HepG2 (cell line): ENCODE measurements around the gene HSPA1L. TPM values are rescaled to one million over a fixed set of nuclear protein-coding genes. Genes with fewer than 3 reads are reported as not detected.

Source experiments
- ARNT2 ChIP-seq: sonication (generic); formaldehyde crosslinking; IDR thresholded peaks from 2 replicates; pipeline ENCODE4 v1.8.0; 2022; ENCODE audit warnings: mild to moderate bottlenecking, low read depth, missing genetic modification reagents, moderate library complexity
- BRF2 ChIP-seq: sonication (generic); formaldehyde crosslinking; IDR thresholded peaks from 2 replicates; pipeline ENCODE4 v1.8.1; 2022; ENCODE audit warnings: mild to moderate bottlenecking, missing genetic modification reagents
- FOXM1 ChIP-seq: sonication (generic); formaldehyde crosslinking; IDR thresholded peaks from 2 replicates; pipeline ENCODE4 v1.5.0; 2020; ENCODE audit warnings: missing genetic modification reagents
- GATAD2A ChIP-seq: IDR thresholded peaks from 2 replicates; pipeline ENCODE4 v1.6.1; 2016
- HHEX ChIP-seq: IDR thresholded peaks from 2 replicates; pipeline ENCODE4 v1.6.1; 2016; ENCODE audit warnings: control low read depth
- HOXA5 ChIP-seq: sonication (generic); formaldehyde crosslinking; IDR thresholded peaks from 2 replicates; pipeline ENCODE4 v1.4.0; 2020; ENCODE audit warnings: missing genetic modification reagents
- KDM4B ChIP-seq: sonication (generic); formaldehyde crosslinking; IDR thresholded peaks from 2 replicates; pipeline ENCODE4 v1.4.0; 2020; ENCODE audit warnings: missing genetic modification reagents
- KLF15 ChIP-seq: sonication (generic); formaldehyde crosslinking; IDR thresholded peaks from 2 replicates; pipeline ENCODE4 v1.8.1; 2023; ENCODE audit warnings: borderline replicate concordance, mild to moderate bottlenecking, inconsistent platforms, missing genetic modification reagents, mixed read lengths
- MIXL1 ChIP-seq: IDR thresholded peaks from 2 replicates; pipeline ENCODE4 v1.6.1; 2016
- PATZ1 ChIP-seq: sonication (generic); formaldehyde crosslinking; IDR thresholded peaks from 2 replicates; pipeline ENCODE4 v1.4.0; 2020; ENCODE audit warnings: missing genetic modification reagents
- SP4 ChIP-seq: sonication (generic); formaldehyde crosslinking; IDR thresholded peaks from 2 replicates; pipeline ENCODE4 v1.8.1; 2023; ENCODE audit warnings: mild to moderate bottlenecking, missing genetic modification reagents
- ZBTB40 ChIP-seq, 2 experiments: fragments of 450-650 bp in 1 of 2; sonication (generic) in 1 of 2; formaldehyde crosslinking in 1 of 2; IDR thresholded peaks; 2 replicates each; pipeline versions ENCODE4 v1.6.1 to v1.8.0; 2016 to 2022; ENCODE audit warnings: antibody characterized with exemption in 1 of 2, mild to moderate bottlenecking in 1 of 2, missing genetic modification reagents in 1 of 2
- ZEB1 ChIP-seq: IDR thresholded peaks from 2 replicates; pipeline ENCODE4 v1.6.1; 2012; ENCODE audit warnings: mild to moderate bottlenecking, low read depth, inconsistent platforms; ENCODE audit not compliant: insufficient replicate concordance
- ZNF136 ChIP-seq: sonication (generic); formaldehyde crosslinking; IDR thresholded peaks from 2 replicates; pipeline ENCODE4 v1.8.1; 2022; ENCODE audit warnings: low read depth, mild to moderate bottlenecking, moderate library complexity, missing genetic modification reagents
- ZNF17 ChIP-seq: sonication (generic); formaldehyde crosslinking; IDR thresholded peaks from 2 replicates; pipeline ENCODE4 v1.5.0; 2020; ENCODE audit warnings: mild to moderate bottlenecking, missing genetic modification reagents
- ZNF30 ChIP-seq: sonication (generic); formaldehyde crosslinking; IDR thresholded peaks from 2 replicates; pipeline ENCODE4 v1.5.0; 2020; ENCODE audit warnings: mild to moderate bottlenecking, missing genetic modification reagents
- ZNF326 ChIP-seq: sonication (generic); formaldehyde crosslinking; IDR thresholded peaks from 2 replicates; pipeline ENCODE4 v1.4.0; 2020; ENCODE audit warnings: missing genetic modification reagents, borderline replicate concordance
- ZNF430 ChIP-seq: sonication (generic); formaldehyde crosslinking; IDR thresholded peaks from 2 replicates; pipeline ENCODE4 v1.9.0; 2021; ENCODE audit warnings: mild to moderate bottlenecking, missing genetic modification reagents
- ZNF556 ChIP-seq: sonication (generic); formaldehyde crosslinking; IDR thresholded peaks from 2 replicates; pipeline ENCODE4 v1.4.0; 2020; ENCODE audit warnings: mild to moderate bottlenecking, missing genetic modification reagents, borderline replicate concordance
- ZNF841 ChIP-seq: sonication (generic); formaldehyde crosslinking; IDR thresholded peaks from 2 replicates; pipeline ENCODE4 v1.8.1; 2023; ENCODE audit warnings: missing genetic modification reagents, borderline replicate concordance
- polyA plus RNA-seq, 8 experiments: library from polyadenylated mRNA; depleted of rRNA in 3 of 8; stranded (reverse) in 7 of 8; unstranded in 1 of 8; fragments of >200 nt; fragmentation: Illumina TruSeq in 4 of 8; extraction: Trizol in 4 of 8; gene quantifications; 2 replicates each; pipeline versions ENCODE4 v1.2.1 to v1.2.3, GENCODE V29; 2011 to 2016; ENCODE audit warnings: low read depth in 4 of 8, missing spikeins in 1 of 8, mixed read lengths in 1 of 8; ENCODE audit not compliant: insufficient read depth in 1 of 8
- total RNA-seq, 5 experiments: library from RNA; depleted of rRNA; stranded (reverse); fragments of >200 nt; fragmentation: Illumina TruSeq; extraction: Trizol; gene quantifications; 2 replicates each; pipeline ENCODE4 v1.2.3, GENCODE V29; 2016; ENCODE audit warnings: low read depth in 1 of 5

Gene HSPA1L
- total and polyA plus RNA-seq, 2 of the 13 experiments (the other 11 are each of a cell fraction or from before 2014, with no cell fraction given): 0.55 to 1.0 TPM

GRCh38 chr6:31814677-31815024, 432 bp downstream of the HSPA1L start (continued):
- TF ChIP-seq HHEX (no peak), ZNF430 (CRISPR knock-in tag) (no peak), ZNF30 (CRISPR knock-in tag) (no peak), ZNF17 (CRISPR knock-in tag) (no peak), KDM4B (no peak), ZNF136 (CRISPR knock-in tag) (no peak), ZEB1 (no peak), SP4 (CRISPR knock-in tag) (0 out of 2 replicates have a peak, but pooled peaks have one; percentile 11), BRF2 (no peak), FOXM1 (CRISPR knock-in tag) (no peak), HOXA5 (CRISPR knock-in tag) (0 out of 2 replicates have a peak, but pooled peaks have one; percentile 13), ZNF556 (CRISPR knock-in tag) (no peak), GATAD2A (CRISPR knock-in tag) (0 out of 2 replicates have a peak, but pooled peaks have one; percentile 12), MIXL1 (CRISPR knock-in tag) (0 out of 2 replicates have a peak, but pooled peaks have one; percentile 34), ZBTB40 (IDR thresholded peaks at IDR 0.05) (no peak), ZBTB40 (CRISPR knock-in tag; IDR thresholded peaks at IDR 0.05) (no peak; the same call in 1 of the 2 replicates), KLF15 (0 out of 2 replicates have a peak, but pooled peaks have one; percentile 22), ARNT2 (CRISPR knock-in tag) (no peak), ZNF326 (CRISPR knock-in tag) (no peak), ZNF841 (CRISPR knock-in tag) (no peak), PATZ1 (CRISPR knock-in tag) (peak; percentile 43; the same call in 1 of the 2 replicates)
